Mucosa of descending colon (tissue), 3 donors: ENCODE data around the gene NES. TPM values are rescaled to one million over a fixed set of nuclear protein-coding genes. Genes with fewer than 3 reads are reported as not detected.
A peak's percentile ranks its signal among the peaks of the same experiment; 100 is the strongest.

Source experiments
- ATAC-seq: fragments of 200-7000 bp; cut with Tn5 transposase; one replicate; pipeline ENCODE4 v1.9.1; 2020; ENCODE audit warnings: mild to moderate bottlenecking, moderate library complexity
- DNase-seq, 3 donors: peaks; one replicate each; pipeline ENCODE4 v3.0.0-alpha.2; 2020
- H3K36me3 ChIP-seq: fragments of 200-600 bp; one replicate; pipeline ENCODE4 v1.8.0; 2021; ENCODE audit warnings: low read depth, mild to moderate bottlenecking
- H3K4me1 ChIP-seq: fragments of 200-600 bp; one replicate; pipeline ENCODE4 v1.8.0; 2021; ENCODE audit warnings: low read depth, mild to moderate bottlenecking
- H3K4me3 ChIP-seq: fragments of 200-600 bp; one replicate; pipeline ENCODE4 v1.8.0; 2021; ENCODE audit warnings: mild to moderate bottlenecking
- H3K9me3 ChIP-seq: fragments of 200-600 bp; one replicate; pipeline ENCODE4 v1.8.0; 2021; ENCODE audit warnings: mild to moderate bottlenecking
- CTCF ChIP-seq: fragments of 200-600 bp; IDR thresholded peaks from one replicate; pipeline ENCODE4 v1.8.0; 2022; ENCODE audit warnings: antibody characterized with exemption, mild to moderate bottlenecking
- intact Hi-C, 2 donors: fragments of 100-400 bp; cut with DNase I in 1 of 2; cut with micrococcal nuclease in 1 of 2; formaldehyde crosslinking; loops; one replicate each; pipeline versions ENCODE4 v1.11.0 to v1.11.1; 2022; cut with DNase I, micrococcal nuclease
- total RNA-seq, 3 donors: library from RNA; stranded (reverse); fragmentation: NEBNext Ultra II Directional in 2 of 3; extraction: Animal tissue kit (Norgen Biotek cat#: 25700) in 2 of 3; gene quantifications; one replicate each; pipeline versions ENCODE4 v1.2.1 to v1.2.4, GENCODE V29; 2021 to 2023
- donor health status: DM: no; HTN: no; CAD: no; lungs with moderate emphysema.
- donor health status: DM: no; HTN: no; CAD: no.
- donor health status: DM: no; HTN: yes; CAD: no.

NES gene
- total RNA-seq, 3 donors from 2014 or later: 3.0 to 11.4 (median 6.4) TPM

DNA sequence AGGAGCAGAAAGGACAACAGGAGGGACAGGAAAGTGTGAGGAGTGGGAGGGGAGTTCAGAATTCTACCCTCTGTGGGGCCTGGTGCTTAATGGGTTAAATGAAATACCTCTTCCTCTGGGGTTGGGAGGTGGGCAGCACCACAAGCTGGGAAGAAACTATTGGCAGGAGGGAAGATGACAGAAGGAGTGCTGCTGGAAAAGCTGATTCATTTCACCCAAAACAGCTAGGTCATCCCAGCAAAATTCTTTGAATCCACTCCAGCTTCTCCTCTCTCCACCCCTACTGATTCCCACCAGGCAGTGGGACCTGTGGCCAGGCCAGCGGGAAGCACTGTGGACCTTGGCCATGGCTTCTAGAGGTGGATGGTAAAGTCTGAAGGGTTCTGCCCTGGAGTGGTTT is 22.5 kb downstream of the NES start:
- no peak for TF ChIP-seq CTCF
- Histone ChIP-seq H3K4me1 (peaks cover 22% of the 10 kb centered on the region), H3K36me3 (no peaks in the 10 kb centered on the region), H3K4me3 (no peak overlapping the region), H3K9me3 (no peaks in the 10 kb centered on the region)
- no peak for ATAC-seq
- intact Hi-C loops: loop anchor here in 1 of 2 donors (2.0 to 5.0 kb wide), 2 partner anchors 24 to 72 kb away; no protein-coding TSS in a partner anchor
- DNase-seq: no peak

- no peaks in the 10 kb centered on the region for H3K9me3 ChIP-seq
- no peak for DNase-seq
- no peaks in the 10 kb centered on the region for H3K36me3 ChIP-seq
- peaks cover 14% of the 10 kb centered on the region for H3K4me1 ChIP-seq
- no peak for TF ChIP-seq CTCF
- no peak for ATAC-seq
- no peak overlapping the region for H3K4me3 ChIP-seq
- intact Hi-C loops: no loop called here
Measured at GRCh38 chr1:156652992-156653355, 24.2 kb downstream of the NES start.

DNA sequence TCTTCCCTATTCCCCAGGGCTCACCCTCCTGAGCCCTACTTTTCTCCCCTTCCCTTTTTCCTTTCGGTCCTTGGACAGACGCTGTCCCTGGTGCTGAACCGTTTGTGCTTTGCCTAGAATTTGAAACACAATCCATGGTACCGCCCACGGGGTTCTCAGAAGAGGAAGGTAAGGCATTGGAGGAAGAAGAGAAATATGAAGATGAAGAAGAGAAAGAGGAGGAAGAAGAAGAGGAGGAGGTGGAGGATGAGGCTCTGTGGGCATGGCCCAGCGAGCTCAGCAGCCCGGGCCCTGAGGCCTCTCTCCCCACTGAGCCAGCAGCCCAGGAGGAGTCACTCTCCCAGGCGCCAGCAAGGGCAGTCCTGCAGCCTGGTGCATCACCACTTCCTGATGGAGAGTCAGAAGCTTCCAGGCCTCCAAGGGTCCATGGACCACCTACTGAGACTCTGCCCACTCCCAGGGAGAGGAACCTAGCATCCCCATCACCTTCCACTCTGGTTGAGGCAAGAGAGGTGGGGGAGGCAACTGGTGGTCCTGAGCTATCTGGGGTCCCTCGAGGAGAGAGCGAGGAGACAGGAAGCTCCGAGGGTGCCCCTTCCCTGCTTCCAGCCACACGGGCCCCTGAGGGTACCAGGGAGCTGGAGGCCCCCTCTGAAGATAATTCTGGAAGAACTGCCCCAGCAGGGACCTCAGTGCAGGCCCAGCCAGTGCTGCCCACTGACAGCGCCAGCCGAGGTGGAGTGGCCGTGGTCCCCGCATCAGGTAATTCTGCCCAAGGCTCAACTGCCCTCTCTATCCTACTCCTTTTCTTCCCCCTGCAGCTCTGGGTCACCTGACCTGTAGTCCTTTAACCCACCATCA is 24.8 kb downstream of the NES start:
- H3K4me3 ChIP-seq: no peak overlapping the region
- peaks cover 8% of the 10 kb centered on the region for H3K4me1 ChIP-seq
- ATAC-seq (no peak), DNase-seq (peak in 1 of 3 donors; percentile 41)
- H3K36me3 ChIP-seq: no peaks in the 10 kb centered on the region
- H3K9me3 ChIP-seq: no peaks in the 10 kb centered on the region
- TF ChIP-seq CTCF: no peak
- intact Hi-C loops: no loop called here

DNA sequence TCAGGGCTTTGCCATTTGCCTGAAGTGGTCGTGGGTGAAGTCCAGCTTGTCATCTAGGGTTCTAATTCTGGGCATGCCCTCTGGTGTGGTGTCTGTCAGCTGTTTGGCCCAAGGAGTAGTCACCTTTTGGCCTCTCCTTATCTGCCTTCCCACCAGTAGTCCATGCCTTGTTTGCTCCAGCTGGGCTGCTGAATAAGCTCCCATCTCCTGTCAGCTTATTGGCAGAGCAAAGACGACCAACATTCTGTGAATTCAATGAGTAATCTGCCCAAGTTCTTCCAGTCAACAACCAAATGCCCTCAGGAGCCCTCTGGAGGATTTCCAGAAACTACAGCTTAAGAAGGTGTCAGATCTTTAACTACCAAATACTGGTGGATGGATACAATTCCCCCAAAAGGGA is 28.3 kb downstream of the NES start:
- H3K9me3 ChIP-seq: no peaks in the 10 kb centered on the region
- H3K4me3 ChIP-seq: no peak overlapping the region
- DNase-seq: no peak
- no peaks in the 10 kb centered on the region for H3K36me3 ChIP-seq
- no peaks in the 10 kb centered on the region for H3K4me1 ChIP-seq
- TF ChIP-seq CTCF: no peak
- ATAC-seq: no peak
- intact Hi-C loops: no loop called here

DNA sequence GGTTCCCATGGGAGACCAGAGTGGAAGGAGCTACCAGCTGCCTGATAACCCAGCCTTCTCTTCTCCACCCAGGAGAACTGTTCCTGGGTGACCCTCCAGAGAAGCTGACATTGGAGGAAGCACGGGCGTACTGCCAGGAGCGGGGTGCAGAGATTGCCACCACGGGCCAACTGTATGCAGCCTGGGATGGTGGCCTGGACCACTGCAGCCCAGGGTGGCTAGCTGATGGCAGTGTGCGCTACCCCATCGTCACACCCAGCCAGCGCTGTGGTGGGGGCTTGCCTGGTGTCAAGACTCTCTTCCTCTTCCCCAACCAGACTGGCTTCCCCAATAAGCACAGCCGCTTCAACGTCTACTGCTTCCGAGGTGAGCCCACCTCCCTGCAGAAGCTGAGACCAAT is 28.7 kb downstream of the NES start:
- no peak overlapping the region for H3K4me3 ChIP-seq
- no peaks in the 10 kb centered on the region for H3K9me3 ChIP-seq
- H3K4me1 ChIP-seq: no peaks in the 10 kb centered on the region
- ATAC-seq (no peak), DNase-seq (no peak)
- H3K36me3 ChIP-seq: no peaks in the 10 kb centered on the region
- intact Hi-C loops: no loop called here
- TF ChIP-seq CTCF: no peak
